Cardiac fibroblast (primary cell): ENCODE measurements around the gene EIF4G3.
"Not testable (repeated sequence)": the region's sequence is repeated elsewhere in the genome, so short reads cannot be mapped to it uniquely, and the experiment has no call there.

Experiments
- DNase-seq, 2 donors: peaks; one replicate each; pipeline versions ENCODE4 v3.0.0 to v3.0.0-alpha.2; 2010; ENCODE audit warnings: low read depth in 2 of 2
- H3K4me3 ChIP-seq, 2 donors: replicated peaks in 1 of 2; 1 replicate in 1 of 2; 2 replicates in 1 of 2; pipeline ENCODE4 v1.5.1; 2011; ENCODE audit warnings: low read depth in 2 of 2, low read length in 2 of 2, mild to moderate bottlenecking in 2 of 2, moderate library complexity in 1 of 2
- CTCF ChIP-seq: IDR thresholded peaks from one replicate; pipeline ENCODE4 v1.5.1; 2011; ENCODE audit warnings: low read depth, mild to moderate bottlenecking, low read length, inconsistent platforms

Gene EIF4G3

GRCh38 chr1:20932437-20932977, 244.2 kb downstream of the EIF4G3 start:
- no peak for TF ChIP-seq CTCF
- no peak for DNase-seq
- no peak overlapping the region for H3K4me3 ChIP-seq

GRCh38 chr1:20931930-20932436, 244.7 kb downstream of the EIF4G3 start:
- H3K4me3 ChIP-seq, result no peak overlapping the region
- no peak for DNase-seq
- TF ChIP-seq CTCF, result no peak

- no peak overlapping the region for H3K4me3 ChIP-seq
- TF ChIP-seq CTCF, result no peak
- no peak for DNase-seq
Measured at GRCh38 chr1:20930427-20930826, 246.3 kb downstream of the EIF4G3 start.

- TF ChIP-seq CTCF, result no peak
Measured at GRCh38 chr1:20928146-20928545, 248.6 kb downstream of the EIF4G3 start.

GRCh38 chr1:20921285-20921684, 255.4 kb downstream of the EIF4G3 start:
- TF ChIP-seq CTCF, result no peak
- H3K4me3 ChIP-seq, result no peak overlapping the region
- peak in 1 of 2 donors; percentile 8 for DNase-seq

More at GRCh38 chr1:20928146-20928545, 248.6 kb downstream of the EIF4G3 start:
- no peak overlapping the region for H3K4me3 ChIP-seq
- DNase-seq, result no peak

GRCh38 chr1:20913242-20913641, 263.5 kb downstream of the EIF4G3 start:
- no peak overlapping the region for H3K4me3 ChIP-seq
- no peak for DNase-seq
- TF ChIP-seq CTCF, result no peak

- H3K4me3 ChIP-seq, DNase-seq: not testable (repeated sequence)
Measured at GRCh38 chr1:20907526-20907925, 269.2 kb downstream of the EIF4G3 start.
